ENCODE measurements around the gene GJE1. TPM values are rescaled to one million over a fixed set of nuclear protein-coding genes. Genes with fewer than 3 reads are reported as not detected.

The GJE1 gene
- total RNA-seq, 2 donors from 2014 or later = not detected

- TF ChIP-seq CTCF (IDR thresholded peaks at IDR 0.05) (no peak), POLR2A (IDR thresholded peaks at IDR 0.05) (no peak)
- H3K36me3 ChIP-seq (replicated peaks in 1 of 2; ENCODE audit: insufficient read depth in 1 of 2, low read depth in 2 of 2) = peaks cover 0 to 2% of the 10 kb centered on the region in 2 donors
These were observed 42.0 kb downstream of the GJE1 start for GRCh38 chr6:142174703-142175102.

GRCh38 chr6:142178129-142178528 lies 45.4 kb downstream of the GJE1 start:
- H3K27ac ChIP-seq = no peak overlapping the region
- H3K9me3 ChIP-seq = no peaks in the 10 kb centered on the region
- no peak overlapping the region for H3K4me3 ChIP-seq
- intact Hi-C loops (cut with DNase I) = no loop called here
- H3K4me1 ChIP-seq = no peaks in the 10 kb centered on the region
- H3K27me3 ChIP-seq = no peaks in the 10 kb centered on the region
- no peak for TF ChIP-seq POLR2A (IDR thresholded peaks at IDR 0.05)
- TF ChIP-seq CTCF (IDR thresholded peaks at IDR 0.05) = no peak
- DNase-seq (no peak), ATAC-seq (no peak)
- H3K36me3 ChIP-seq (replicated peaks in 1 of 2; ENCODE audit: insufficient read depth in 1 of 2, low read depth in 2 of 2) = no peaks in the 10 kb centered on the region

More at GRCh38 chr6:142174703-142175102, 42.0 kb downstream of the GJE1 start:
- Histone ChIP-seq H3K27ac (no peak overlapping the region), H3K4me1 (no peaks in the 10 kb centered on the region), H3K4me3 (no peak overlapping the region), H3K9me3 (no peaks in the 10 kb centered on the region), H3K27me3 (no peaks in the 10 kb centered on the region)
- ATAC-seq (no peak), DNase-seq (no peak)
- 90 to 91% methylated on average over 6 of the region's 6 CpGs for WGBS, 2 donors
- intact Hi-C loops (cut with DNase I) = no loop called here

- no peaks in the 10 kb centered on the region for H3K36me3 ChIP-seq (replicated peaks in 1 of 2; ENCODE audit: insufficient read depth in 1 of 2, low read depth in 2 of 2)
- H3K4me1 ChIP-seq = no peaks in the 10 kb centered on the region
- DNase-seq = no peak
- TF ChIP-seq CTCF (IDR thresholded peaks at IDR 0.05) (no peak), POLR2A (IDR thresholded peaks at IDR 0.05) (no peak)
- H3K27ac ChIP-seq = no peak overlapping the region
- intact Hi-C loops (cut with DNase I) = no loop called here
- H3K9me3 ChIP-seq = no peaks in the 10 kb centered on the region
- no peak for ATAC-seq
- H3K27me3 ChIP-seq = no peaks in the 10 kb centered on the region
- H3K4me3 ChIP-seq = no peak overlapping the region
These were observed 49.3 kb downstream of the GJE1 start for GRCh38 chr6:142182004-142182403.

GRCh38 chr6:142183351-142183750 lies 50.6 kb downstream of the GJE1 start:
- Histone ChIP-seq H3K4me1 (no peaks in the 10 kb centered on the region), H3K36me3 (replicated peaks in 1 of 2; ENCODE audit: insufficient read depth in 1 of 2, low read depth in 2 of 2) (no peaks in the 10 kb centered on the region), H3K27ac (no peak overlapping the region), H3K27me3 (no peaks in the 10 kb centered on the region), H3K4me3 (no peak overlapping the region), H3K9me3 (no peaks in the 10 kb centered on the region)
- no peak for DNase-seq
- WGBS, 2 donors = 93 to 100% methylated on average over 1 of the region's 1 CpG
- TF ChIP-seq POLR2A (IDR thresholded peaks at IDR 0.05) (no peak), CTCF (IDR thresholded peaks at IDR 0.05) (no peak)
- intact Hi-C loops (cut with DNase I) = no loop called here
- no peak for ATAC-seq

GRCh38 chr6:142184307-142184706 lies 51.6 kb downstream of the GJE1 start:
- TF ChIP-seq POLR2A (IDR thresholded peaks at IDR 0.05) (no peak), CTCF (IDR thresholded peaks at IDR 0.05) (no peak)
- no peaks in the 10 kb centered on the region for H3K9me3 ChIP-seq
- ATAC-seq (no peak), DNase-seq (no peak)
- WGBS, 2 donors = 85 to 94% methylated on average over 2 of the region's 2 CpGs
- intact Hi-C loops (cut with DNase I) = no loop called here
- no peak overlapping the region for H3K27ac ChIP-seq
- H3K27me3 ChIP-seq = no peaks in the 10 kb centered on the region
- no peaks in the 10 kb centered on the region for H3K36me3 ChIP-seq (replicated peaks in 1 of 2; ENCODE audit: insufficient read depth in 1 of 2, low read depth in 2 of 2)
- H3K4me3 ChIP-seq = no peak overlapping the region
- H3K4me1 ChIP-seq = no peaks in the 10 kb centered on the region

Other genes with a start within 250 kb of the GJE1 start
- gene NMBR, start 14.2 kb downstream of the GJE1 start, total RNA-seq = not detected
- 10 to 100 TPM in 1 of 2 donors, 1 to 10 TPM in 1; 5.9 to 11.9 TPM for gene VTA1, start 14.3 kb downstream of the GJE1 start, total RNA-seq
- 10 to 100 TPM in 1 of 2 donors, 1 to 10 TPM in 1; 7.5 to 38.6 TPM for gene ADGRG6, start 169.1 kb downstream of the GJE1 start, total RNA-seq